NCI-H446 treated with DMSO at 0.1 percent for 48 hours (cell line): ENCODE results near the gene GTF3A.
A peak's percentile ranks its signal among the peaks of the same experiment; 100 is the strongest.
"Not testable (repeated sequence)": the region's sequence is repeated elsewhere in the genome, so short reads cannot be mapped to it uniquely, and the experiment has no call there.

Source experiments
- DNase-seq: peaks from one replicate; lab custom pipeline; 2025; lab: John Stamatoyannopoulos, UW

Gene GTF3A

GRCh38 chr13:27424246-27425157 is at the start of gene GTF3A:
Gene GTF3A (plus strand): TSS chr13:27424619.
- peak; percentile 70 for DNase-seq

GRCh38 chr13:27374650-27375049 is 49.8 kb upstream of the GTF3A start:
- DNase-seq: peak; percentile 47

GRCh38 chr13:27375686-27376326 is 48.6 kb upstream of the GTF3A start:
- DNase-seq: peak; percentile 30

- no peak for DNase-seq
These were observed 45.3 kb upstream of the GTF3A start for GRCh38 chr13:27379126-27379525.

- no peak for DNase-seq
These were observed 44.5 kb upstream of the GTF3A start for GRCh38 chr13:27379694-27380641.

- DNase-seq: no peak
These were observed 42.8 kb upstream of the GTF3A start for GRCh38 chr13:27381601-27382000.

GRCh38 chr13:27383104-27383921 is 41.1 kb upstream of the GTF3A start:
- DNase-seq: no peak

GRCh38 chr13:27384285-27384684 is 40.1 kb upstream of the GTF3A start:
- DNase-seq: no peak

- DNase-seq: no peak
These were observed 36.2 kb upstream of the GTF3A start for GRCh38 chr13:27388241-27388640.

- no peak for DNase-seq
These were observed 34.5 kb upstream of the GTF3A start for GRCh38 chr13:27389891-27390290.

GRCh38 chr13:27391471-27391870 is 32.9 kb upstream of the GTF3A start:
- DNase-seq: no peak

GRCh38 chr13:27393101-27393500 is 31.3 kb upstream of the GTF3A start:
- DNase-seq: no peak

- no peak for DNase-seq
These were observed 29.4 kb upstream of the GTF3A start for GRCh38 chr13:27395007-27395510.

- DNase-seq: no peak
These were observed 28.1 kb upstream of the GTF3A start for GRCh38 chr13:27396252-27396846.

GRCh38 chr13:27398360-27398759 is 26.1 kb upstream of the GTF3A start:
- no peak for DNase-seq

GRCh38 chr13:27400405-27400804 is 24.0 kb upstream of the GTF3A start:
- DNase-seq: not testable (repeated sequence)

GRCh38 chr13:27401210-27401609 is 23.2 kb upstream of the GTF3A start:
- no peak for DNase-seq

GRCh38 chr13:27403203-27403678 is 21.2 kb upstream of the GTF3A start:
- no peak for DNase-seq

- no peak for DNase-seq
These were observed 20.6 kb upstream of the GTF3A start for GRCh38 chr13:27403727-27404385.

- DNase-seq: no peak
These were observed 19.7 kb upstream of the GTF3A start for GRCh38 chr13:27404680-27405079.
